Measurements from ENCODE around the gene DNAH1. TPM values are rescaled to one million over a fixed set of nuclear protein-coding genes. Genes with fewer than 3 reads are reported as not detected.

The DNAH1 gene
- total and polyA plus RNA-seq, 2 of the 4 experiments (the other 2 are of a cell fraction): 2.0 to 4.0 TPM

DNA sequence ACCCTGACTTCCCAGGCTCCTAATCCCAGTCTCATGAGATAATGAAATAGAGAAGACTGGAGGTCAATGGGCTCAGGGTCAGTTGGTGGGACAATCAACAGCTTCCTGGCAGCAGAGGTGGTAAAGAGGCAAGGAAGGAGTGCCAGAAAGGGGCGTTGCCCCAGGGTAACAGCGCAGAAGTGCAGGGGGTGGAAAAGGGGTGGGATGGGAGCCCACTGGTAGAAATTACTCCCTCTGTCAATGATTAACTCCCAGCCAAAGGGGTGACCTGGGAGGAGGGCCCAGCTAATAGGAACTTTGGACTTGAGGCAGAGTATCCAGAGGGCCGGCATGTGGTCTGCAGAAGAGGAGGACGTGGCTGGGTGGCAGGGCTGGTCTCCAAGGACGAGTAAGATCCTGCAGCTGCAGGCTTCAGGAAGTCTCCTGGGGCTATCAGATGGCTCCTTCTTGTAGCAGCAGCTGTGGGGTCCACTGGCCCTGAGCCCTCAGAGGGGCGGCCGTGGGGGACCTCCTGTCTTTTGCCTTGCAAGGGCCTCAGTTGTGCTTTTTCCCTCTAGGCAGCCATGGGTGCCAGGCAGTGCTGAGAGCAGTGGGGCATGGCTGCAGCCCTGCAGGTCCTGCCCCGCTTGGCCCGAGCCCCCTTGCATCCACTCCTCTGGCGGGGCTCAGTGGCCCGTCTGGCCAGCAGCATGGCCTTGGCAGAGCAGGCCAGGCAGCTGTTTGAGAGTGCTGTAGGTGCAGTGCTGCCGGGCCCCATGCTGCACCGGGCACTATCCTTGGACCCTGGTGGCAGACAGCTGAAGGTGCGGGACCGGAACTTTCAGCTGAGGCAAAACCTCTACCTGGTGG is 26.1 kb upstream of the DNAH1 start:
- Histone ChIP-seq H2AK9ac (replicated peaks; ENCODE audit: low read depth, low read length, poor library complexity) (peak overlapping the region; percentile 23), H3K4ac (ENCODE audit: low read depth, low read length) (no peak overlapping the region), H4K91ac (ENCODE audit: insufficient read depth, low read depth, low read length) (no peak overlapping the region), H3K27me3 (ENCODE audit: control insufficient read depth, insufficient read depth, low read length) (no peaks in the 10 kb centered on the region), H3K23ac (ENCODE audit: low read depth, low read length) (no peak overlapping the region), H3K36me3 (ENCODE audit: control insufficient read depth, insufficient read depth, low read length) (peaks cover 14% of the 10 kb centered on the region; the same call in 1 of the 2 replicates), H3K4me2 (ENCODE audit: low read depth, low read length) (no peak overlapping the region), H3K9ac (ENCODE audit: low read depth, low read length) (no peak overlapping the region), H3K14ac (replicated peaks; ENCODE audit: low read depth, low read length) (no peak overlapping the region), H3K9me1 (ENCODE audit: insufficient read depth, low read length) (peaks cover 18% of the 10 kb centered on the region), H3K27ac (ENCODE audit: insufficient read depth, low read length) (no peak overlapping the region), H2AK5ac (ENCODE audit: low read depth, low read length) (no peak overlapping the region), H2AFZ (replicated peaks; ENCODE audit: low read length, poor library complexity) (no peak overlapping the region), H3K4me3 (ENCODE audit: insufficient read depth, low read depth, low read length) (no peak overlapping the region), H4K5ac (ENCODE audit: low read depth, low read length) (no peak overlapping the region), H4K8ac (ENCODE audit: low read depth in 2 of 2, low read length in 2 of 2) (no peak overlapping the region), H3K79me1 (ENCODE audit: low read depth in 1 of 2, low read length in 2 of 2) (peaks cover 19 to 33% of the 10 kb centered on the region in 2 experiments), H2BK120ac (ENCODE audit: low read depth, low read length) (no peak overlapping the region), H3K9me3 (ENCODE audit: control insufficient read depth, insufficient read depth, low read length) (no peaks in the 10 kb centered on the region), H3K56ac (ENCODE audit: extremely low read depth, insufficient read depth, low read length) (no peak overlapping the region), H3K18ac (ENCODE audit: low read depth, low read length) (no peak overlapping the region), H3K4me1 (ENCODE audit: control insufficient read depth, insufficient read depth, low read length) (peaks cover 6% of the 10 kb centered on the region), H2BK5ac (ENCODE audit: low read depth, low read length, poor library complexity, severe bottlenecking) (no peak overlapping the region), H4K20me1 (ENCODE audit: insufficient read depth, low read length) (no peaks in the 10 kb centered on the region), H2BK15ac (ENCODE audit: low read depth, low read length) (no peak overlapping the region), H2BK20ac (ENCODE audit: low read depth, low read length) (no peak overlapping the region)
- dilution Hi-C loops (cut with HindIII; ENCODE audit: low sequenced_read_pairs, unreplicated experiment): no loop called here
- POLR2A ChIA-PET (ENCODE audit: unreplicated experiment): interaction anchor here (0.6 kb wide), 1 partner anchor 20 kb away, joined by 3 read pairs; no protein-coding TSS in a partner anchor
- BruUV-seq (replicated peaks): no TSS peak
- DNase-seq (no peak), ATAC-seq (ENCODE audit: low read depth) (no peak)
- CTCF ChIA-PET: interaction anchor here (0.5 to 1.3 kb wide), 3 partner anchors 10 to 50 kb away, joined by 3 to 6 read pairs (median 5); no protein-coding TSS in a partner anchor
- in situ Hi-C loops (cut with MboI; ENCODE audit: low sequenced_read_pairs): loop anchor here (5.0 kb wide), 1 partner anchor 52 kb away; no protein-coding TSS in a partner anchor
- WGBS, 2 experiments (ENCODE audit: extremely low coverage in 2 of 2, insufficient read length in 1 of 2): 80% methylated on average over 9 of the region's 15 CpGs; no CpG with 5 or more reads in 1 of the 2 experiments
- intact Hi-C loops (cut with micrococcal nuclease): loop anchor here (5.0 kb wide), 1 partner anchor 97 kb away; no protein-coding TSS in a partner anchor
- no peak for TF ChIP-seq CHD1 (IDR thresholded peaks at IDR 0.05; ENCODE audit: low read depth, low read length)
- TF ChIP-seq RFX5 (IDR thresholded peaks at IDR 0.05; ENCODE audit: low read depth, low read length): no peak
- TF ChIP-seq, protein P1, sequence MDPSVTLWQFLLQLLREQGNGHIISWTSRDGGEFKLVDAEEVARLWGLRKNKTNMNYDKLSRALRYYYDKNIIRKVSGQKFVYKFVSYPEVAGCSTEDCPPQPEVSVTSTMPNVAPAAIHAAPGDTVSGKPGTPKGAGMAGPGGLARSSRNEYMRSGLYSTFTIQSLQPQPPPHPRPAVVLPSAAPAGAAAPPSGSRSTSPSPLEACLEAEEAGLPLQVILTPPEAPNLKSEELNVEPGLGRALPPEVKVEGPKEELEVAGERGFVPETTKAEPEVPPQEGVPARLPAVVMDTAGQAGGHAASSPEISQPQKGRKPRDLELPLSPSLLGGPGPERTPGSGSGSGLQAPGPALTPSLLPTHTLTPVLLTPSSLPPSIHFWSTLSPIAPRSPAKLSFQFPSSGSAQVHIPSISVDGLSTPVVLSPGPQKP (IDR thresholded peaks at IDR 0.05; ENCODE audit: borderline replicate concordance, low read depth, low read length): no peak
- TF ChIP-seq RAD21 (IDR thresholded peaks at IDR 0.05; ENCODE audit: low read length): no peak
- TF ChIP-seq POLR2A (IDR thresholded peaks at IDR 0.05; ENCODE audit: low read depth, low read length): no peak
- no peak for TF ChIP-seq BHLHE40 (IDR thresholded peaks at IDR 0.05; ENCODE audit: low read depth, low read length)
- TF ChIP-seq NFE2L2 (IDR thresholded peaks at IDR 0.05; ENCODE audit: low read depth, low read length): no peak
- no peak for TF ChIP-seq MXI1 (IDR thresholded peaks at IDR 0.05; ENCODE audit: borderline replicate concordance, low read depth, low read length)
- TF ChIP-seq, protein P2, sequence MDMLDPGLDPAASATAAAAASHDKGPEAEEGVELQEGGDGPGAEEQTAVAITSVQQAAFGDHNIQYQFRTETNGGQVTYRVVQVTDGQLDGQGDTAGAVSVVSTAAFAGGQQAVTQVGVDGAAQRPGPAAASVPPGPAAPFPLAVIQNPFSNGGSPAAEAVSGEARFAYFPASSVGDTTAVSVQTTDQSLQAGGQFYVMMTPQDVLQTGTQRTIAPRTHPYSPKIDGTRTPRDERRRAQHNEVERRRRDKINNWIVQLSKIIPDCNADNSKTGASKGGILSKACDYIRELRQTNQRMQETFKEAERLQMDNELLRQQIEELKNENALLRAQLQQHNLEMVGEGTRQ (IDR thresholded peaks at IDR 0.05; ENCODE audit: low read depth, low read length): no peak
- no peak for TF ChIP-seq FOS (IDR thresholded peaks at IDR 0.05; ENCODE audit: low read depth, low read length)
- TF ChIP-seq SMC3 (IDR thresholded peaks at IDR 0.05; ENCODE audit: low read depth, low read length): no peak
- TF ChIP-seq, protein P3, sequence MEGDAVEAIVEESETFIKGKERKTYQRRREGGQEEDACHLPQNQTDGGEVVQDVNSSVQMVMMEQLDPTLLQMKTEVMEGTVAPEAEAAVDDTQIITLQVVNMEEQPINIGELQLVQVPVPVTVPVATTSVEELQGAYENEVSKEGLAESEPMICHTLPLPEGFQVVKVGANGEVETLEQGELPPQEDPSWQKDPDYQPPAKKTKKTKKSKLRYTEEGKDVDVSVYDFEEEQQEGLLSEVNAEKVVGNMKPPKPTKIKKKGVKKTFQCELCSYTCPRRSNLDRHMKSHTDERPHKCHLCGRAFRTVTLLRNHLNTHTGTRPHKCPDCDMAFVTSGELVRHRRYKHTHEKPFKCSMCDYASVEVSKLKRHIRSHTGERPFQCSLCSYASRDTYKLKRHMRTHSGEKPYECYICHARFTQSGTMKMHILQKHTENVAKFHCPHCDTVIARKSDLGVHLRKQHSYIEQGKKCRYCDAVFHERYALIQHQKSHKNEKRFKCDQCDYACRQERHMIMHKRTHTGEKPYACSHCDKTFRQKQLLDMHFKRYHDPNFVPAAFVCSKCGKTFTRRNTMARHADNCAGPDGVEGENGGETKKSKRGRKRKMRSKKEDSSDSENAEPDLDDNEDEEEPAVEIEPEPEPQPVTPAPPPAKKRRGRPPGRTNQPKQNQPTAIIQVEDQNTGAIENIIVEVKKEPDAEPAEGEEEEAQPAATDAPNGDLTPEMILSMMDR (conservative IDR thresholded peaks at IDR 0.05; ENCODE audit: low read depth, low read length): no peak
- TF ChIP-seq CEBPB (IDR thresholded peaks at IDR 0.05; ENCODE audit: low read depth, low read length): no peak
- TF ChIP-seq RCOR1 (IDR thresholded peaks at IDR 0.05; ENCODE audit: insufficient replicate concordance, low read length): no peak
